T-helper 22 cell (primary cell): ENCODE data around the gene LYAR.

Source experiments
- DNase-seq: peaks from one replicate; pipeline ENCODE4 v3.0.0-alpha.2; 2020; ENCODE audit warnings: low read depth

Gene LYAR

GRCh38 chr4:4316150-4316495 is 26.2 kb upstream of the LYAR start:
- no peak for DNase-seq

GRCh38 chr4:4315461-4316149 is 25.7 kb upstream of the LYAR start:
- no peak for DNase-seq

- DNase-seq, result no peak
Measured at GRCh38 chr4:4311193-4311592, 21.2 kb upstream of the LYAR start.

GRCh38 chr4:4308800-4309441 is 19.0 kb upstream of the LYAR start:
- no peak for DNase-seq

GRCh38 chr4:4306920-4307319 is 17.0 kb upstream of the LYAR start:
- no peak for DNase-seq

GRCh38 chr4:4302416-4302815 is 12.5 kb upstream of the LYAR start:
- no peak for DNase-seq

GRCh38 chr4:4302001-4302400 is 12.0 kb upstream of the LYAR start:
- no peak for DNase-seq

GRCh38 chr4:4299006-4299405 is 9.1 kb upstream of the LYAR start:
- no peak for DNase-seq

GRCh38 chr4:4296283-4296846 is 6.4 kb upstream of the LYAR start:
- no peak for DNase-seq

GRCh38 chr4:4293279-4293678 is 3.3 kb upstream of the LYAR start:
- no peak for DNase-seq

GRCh38 chr4:4289597-4289940 is 385 bp downstream of the LYAR start:
- DNase-seq, result no peak

- no peak for DNase-seq
Measured at GRCh38 chr4:4289055-4289454, 899 bp downstream of the LYAR start.

GRCh38 chr4:4288098-4288497 is 1.9 kb downstream of the LYAR start:
- no peak for DNase-seq

- DNase-seq, result no peak
Measured at GRCh38 chr4:4284827-4285618, 4.9 kb downstream of the LYAR start.

GRCh38 chr4:4281787-4282186 is 8.2 kb downstream of the LYAR start:
- no peak for DNase-seq

GRCh38 chr4:4277531-4277930 is 12.4 kb downstream of the LYAR start:
- DNase-seq, result no peak

- no peak for DNase-seq
Measured at GRCh38 chr4:4274226-4274625, 15.7 kb downstream of the LYAR start.

- no peak for DNase-seq
Measured at GRCh38 chr4:4271912-4272311, 18.0 kb downstream of the LYAR start.

- no peak for DNase-seq
Measured at GRCh38 chr4:4270529-4270928, 19.4 kb downstream of the LYAR start.

- peak; percentile 11 for DNase-seq
Measured at GRCh38 chr4:4269856-4270255, 20.1 kb downstream of the LYAR start.

GRCh38 chr4:4269331-4269731 is 20.6 kb downstream of the LYAR start:
- DNase-seq, result no peak

GRCh38 chr4:4268776-4269175 is 21.2 kb downstream of the LYAR start:
- no peak for DNase-seq

GRCh38 chr4:4267981-4268380 is 22.0 kb downstream of the LYAR start:
- no peak for DNase-seq
